Thyroid gland (tissue), 4 donors: ENCODE measurements around the gene AMN1. TPM values are rescaled to one million over a fixed set of nuclear protein-coding genes. Genes with fewer than 3 reads are reported as not detected.

Source experiments
- DNase-seq, 2 donors: peaks; one replicate each; pipeline ENCODE4 v3.0.0-alpha.2; 2019
- H3K27ac ChIP-seq, 3 donors: fragments of 200-600 bp; sonication (generic); 1 replicate in 2 of 3; 2 replicates in 1 of 3; pipeline ENCODE4 v1.5.1; 2016 to 2019; ENCODE audit warnings: mild to moderate bottlenecking in 1 of 3, moderate library complexity in 1 of 3
- H3K27me3 ChIP-seq: fragments of 200-600 bp; sonication (generic); one replicate; pipeline ENCODE4 v1.5.1; 2019
- H3K36me3 ChIP-seq, 2 donors: fragments of 200-600 bp; sonication (generic); one replicate each; pipeline ENCODE4 v1.5.1; 2016 to 2019
- H3K4me1 ChIP-seq, 2 donors: fragments of 200-600 bp; sonication (generic); one replicate each; pipeline ENCODE4 v1.5.1; 2017 to 2019
- H3K4me3 ChIP-seq, 3 donors: fragments of 200-600 bp; sonication (generic); replicated peaks in 1 of 3; 1 replicate in 2 of 3; 2 replicates in 1 of 3; pipeline ENCODE4 v1.5.1; 2016; ENCODE audit warnings: mild to moderate bottlenecking in 1 of 3
- H3K9me3 ChIP-seq: fragments of 200-600 bp; sonication (generic); one replicate; pipeline ENCODE4 v1.5.1; 2017
- POLR2A ChIP-seq, 2 donors: fragments of 450-650 bp; IDR thresholded peaks; one replicate each; pipeline ENCODE4 v1.6.1; 2017; ENCODE audit warnings: antibody characterized with exemption in 2 of 2, mild to moderate bottlenecking in 2 of 2, moderate library complexity in 1 of 2
- WGBS, 2 donors: methylation state at CpG; one replicate each; pipeline ENCODE4 v1.1.5; 2017; 5-methylcytosine and 5-hydroxymethylcytosine counted together
- intact Hi-C: fragments of 100-400 bp; cut with DNase I; formaldehyde crosslinking; loops from one replicate; pipeline ENCODE4 v1.15.1; 2023
- total RNA-seq, 4 donors: library from RNA; depleted of rRNA; stranded (reverse); fragments of >200 nt; gene quantifications; one replicate each; pipeline ENCODE4 v1.2.3, GENCODE V29; 2016
- TF ChIP-seq, protein P1 (sequence below), 6 experiments: fragments of 200-600 bp in 3 of 6; fragments of 450-650 bp in 3 of 6; sonication (generic) in 3 of 6; IDR thresholded peaks; one replicate each; pipeline ENCODE4 v1.5.1; 2016 to 2019; ENCODE audit warnings: antibody characterized with exemption in 6 of 6, mild to moderate bottlenecking in 2 of 6, inconsistent platforms in 1 of 6, moderate library complexity in 1 of 6

AMN1 gene
- 10 to 100 TPM in 2 of 4 donors, 1 to 10 TPM in 2; 4.8 to 21.0 (median 8.8) TPM for total RNA-seq

DNA sequence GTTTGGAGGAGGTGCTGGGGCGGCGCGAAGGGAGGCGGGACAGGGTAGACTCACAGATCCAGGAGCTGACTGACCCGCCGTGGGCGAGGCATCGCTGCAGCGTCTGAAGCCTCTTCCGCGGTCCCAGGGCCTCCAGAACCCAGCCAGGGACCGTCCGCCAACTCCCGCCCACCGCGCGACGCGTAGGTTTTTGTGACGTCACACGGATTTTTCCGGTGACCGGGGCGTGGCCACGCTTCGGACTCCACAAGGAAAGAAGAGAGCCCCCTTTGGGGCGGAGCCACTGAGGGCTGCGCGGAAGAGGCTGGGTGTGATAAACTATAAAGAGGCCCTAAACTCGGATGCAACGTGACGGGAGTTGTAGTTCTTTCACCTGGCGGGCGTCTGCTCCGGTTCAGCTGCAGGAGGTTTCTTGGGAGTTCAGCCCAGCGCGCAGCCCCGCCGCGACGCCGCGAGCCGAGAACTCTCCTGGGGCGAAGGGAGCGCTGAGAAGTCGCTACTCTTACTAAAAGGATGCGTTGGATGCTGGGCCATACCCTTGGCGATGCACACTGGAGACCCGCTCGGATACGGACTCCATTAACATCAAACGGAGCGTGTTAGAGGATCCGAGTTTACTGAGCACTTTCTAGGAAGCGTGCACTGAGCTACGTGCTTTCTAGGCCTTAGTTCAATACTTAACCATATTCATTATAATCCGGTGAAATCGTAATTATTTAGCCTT, at the start of gene AMN1:
Gene AMN1 (minus strand): TSS at position 105 of the 724 bp plus-strand sequence. CDS start 13 bp downstream, at position 92.
- H3K4me3 ChIP-seq: peak within 1 kb of the TSS in 2 of 3 donors; percentile 60 to 82
- peaks cover 0 to 34% of the 10 kb centered on the region in 2 donors for H3K4me1 ChIP-seq
- WGBS, 2 donors: 5% methylated on average over 18 to 30 of the region's 59 CpGs
- H3K27me3 ChIP-seq: no peaks in the 10 kb centered on the region
- no peaks in the 10 kb centered on the region for H3K9me3 ChIP-seq
- intact Hi-C loops: loop anchor here (10.0 kb wide), 1 partner anchor 226 kb away; the partner anchor contains the start of gene RESF1
- H3K36me3 ChIP-seq: no peaks in the 10 kb centered on the region
- TF ChIP-seq, protein P1, sequence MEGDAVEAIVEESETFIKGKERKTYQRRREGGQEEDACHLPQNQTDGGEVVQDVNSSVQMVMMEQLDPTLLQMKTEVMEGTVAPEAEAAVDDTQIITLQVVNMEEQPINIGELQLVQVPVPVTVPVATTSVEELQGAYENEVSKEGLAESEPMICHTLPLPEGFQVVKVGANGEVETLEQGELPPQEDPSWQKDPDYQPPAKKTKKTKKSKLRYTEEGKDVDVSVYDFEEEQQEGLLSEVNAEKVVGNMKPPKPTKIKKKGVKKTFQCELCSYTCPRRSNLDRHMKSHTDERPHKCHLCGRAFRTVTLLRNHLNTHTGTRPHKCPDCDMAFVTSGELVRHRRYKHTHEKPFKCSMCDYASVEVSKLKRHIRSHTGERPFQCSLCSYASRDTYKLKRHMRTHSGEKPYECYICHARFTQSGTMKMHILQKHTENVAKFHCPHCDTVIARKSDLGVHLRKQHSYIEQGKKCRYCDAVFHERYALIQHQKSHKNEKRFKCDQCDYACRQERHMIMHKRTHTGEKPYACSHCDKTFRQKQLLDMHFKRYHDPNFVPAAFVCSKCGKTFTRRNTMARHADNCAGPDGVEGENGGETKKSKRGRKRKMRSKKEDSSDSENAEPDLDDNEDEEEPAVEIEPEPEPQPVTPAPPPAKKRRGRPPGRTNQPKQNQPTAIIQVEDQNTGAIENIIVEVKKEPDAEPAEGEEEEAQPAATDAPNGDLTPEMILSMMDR (IDR thresholded peaks at IDR 0.05): peak in 3 of 6 experiments; percentile 10 to 32 (median 28)
- peak in 1 of 2 donors; percentile 79 for TF ChIP-seq POLR2A (IDR thresholded peaks at IDR 0.05)
- DNase-seq: peak; percentile 99 to 100
- H3K27ac ChIP-seq: peak within 1 kb of the TSS; percentile 95 to 96 (median 95)

DNA sequence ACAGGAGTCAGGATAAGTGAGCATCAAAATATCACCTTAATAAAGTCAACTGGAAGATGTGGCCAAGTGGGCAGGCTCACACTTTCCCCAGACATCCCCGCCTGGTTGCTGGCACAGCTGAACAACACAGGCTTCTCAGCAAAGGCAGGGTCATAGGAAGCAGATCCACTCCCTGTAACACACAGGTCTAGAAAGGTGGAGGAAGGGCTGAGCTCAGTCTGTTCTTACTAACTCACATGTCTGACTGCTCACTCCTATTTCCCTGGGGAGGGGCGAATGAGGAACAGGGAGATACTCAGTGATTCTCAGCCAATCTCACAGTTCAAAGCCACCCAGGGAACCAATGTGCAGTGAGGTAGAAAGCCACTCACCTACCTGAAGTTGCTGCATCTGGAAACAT, 45.0 kb upstream of the AMN1 start:
- intact Hi-C loops: no loop called here
- H3K9me3 ChIP-seq: no peaks in the 10 kb centered on the region
- 61 to 73% methylated on average over 2 of the region's 2 CpGs for WGBS, 2 donors
- TF ChIP-seq POLR2A (IDR thresholded peaks at IDR 0.05): no peak
- TF ChIP-seq, protein P1 (IDR thresholded peaks at IDR 0.05): no peak
- H3K4me1 ChIP-seq: no peaks in the 10 kb centered on the region
- H3K27ac ChIP-seq: no peak overlapping the region
- DNase-seq: no peak
- H3K4me3 ChIP-seq: no peak overlapping the region
- H3K27me3 ChIP-seq: no peaks in the 10 kb centered on the region
- H3K36me3 ChIP-seq: no peaks in the 10 kb centered on the region

- Histone ChIP-seq H3K27ac (no peak overlapping the region), H3K27me3 (no peaks in the 10 kb centered on the region), H3K4me1 (no peaks in the 10 kb centered on the region), H3K36me3 (no peaks in the 10 kb centered on the region), H3K9me3 (no peaks in the 10 kb centered on the region), H3K4me3 (no peak overlapping the region)
- WGBS, 2 donors: 43 to 63% methylated on average over 2 of the region's 2 CpGs
- intact Hi-C loops: no loop called here
- no peak for DNase-seq
- TF ChIP-seq POLR2A (IDR thresholded peaks at IDR 0.05): no peak
- TF ChIP-seq, protein P1 (IDR thresholded peaks at IDR 0.05): no peak
These were observed 44.5 kb upstream of the AMN1 start for GRCh38 chr12:31773223-31773750.

GRCh38 chr12:31772685-31773222, 43.9 kb upstream of the AMN1 start:
- no peaks in the 10 kb centered on the region for H3K27me3 ChIP-seq
- H3K27ac ChIP-seq: no peak overlapping the region
- WGBS, 2 donors: 65 to 67% methylated on average over 5 of the region's 5 CpGs
- no peak for TF ChIP-seq POLR2A (IDR thresholded peaks at IDR 0.05)
- TF ChIP-seq, protein P1 (IDR thresholded peaks at IDR 0.05): no peak
- no peak for DNase-seq
- no peaks in the 10 kb centered on the region for H3K9me3 ChIP-seq
- no peaks in the 10 kb centered on the region for H3K4me1 ChIP-seq
- H3K4me3 ChIP-seq: no peak overlapping the region
- H3K36me3 ChIP-seq: no peaks in the 10 kb centered on the region
- intact Hi-C loops: no loop called here

DNA sequence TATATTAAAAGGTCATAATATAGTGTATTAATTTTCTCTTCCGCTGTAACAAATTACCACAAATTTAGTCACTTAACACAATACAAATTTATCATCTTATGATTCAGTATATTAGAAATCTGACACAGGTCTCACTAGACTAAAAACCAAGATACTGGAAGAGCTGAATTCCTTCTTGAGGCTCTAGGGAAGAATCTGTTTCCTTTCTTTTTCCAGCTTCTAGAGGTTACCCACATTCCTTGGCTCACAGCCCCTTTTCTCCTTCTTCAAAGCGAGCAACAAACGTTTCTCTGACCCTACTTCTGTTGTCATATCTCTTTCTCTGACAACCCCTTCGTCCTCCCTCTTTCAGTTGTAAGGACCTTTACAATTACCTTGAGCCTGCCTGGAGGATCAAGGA, 43.4 kb upstream of the AMN1 start:
- H3K9me3 ChIP-seq: no peaks in the 10 kb centered on the region
- no peak overlapping the region for H3K4me3 ChIP-seq
- no peak overlapping the region for H3K27ac ChIP-seq
- H3K36me3 ChIP-seq: no peaks in the 10 kb centered on the region
- DNase-seq: no peak
- no peak for TF ChIP-seq POLR2A (IDR thresholded peaks at IDR 0.05)
- TF ChIP-seq, protein P1 (IDR thresholded peaks at IDR 0.05): no peak
- 75 to 82% methylated on average over 4 of the region's 4 CpGs for WGBS, 2 donors
- H3K27me3 ChIP-seq: no peaks in the 10 kb centered on the region
- intact Hi-C loops: no loop called here
- H3K4me1 ChIP-seq: no peaks in the 10 kb centered on the region
